Fibroblast of skin of right quadriceps (primary cell): ENCODE measurements around the gene DPYD.

ENCODE experiments used
- DNase-seq: peaks from one replicate; pipeline ENCODE4 v3.0.0-alpha.2; 2013

The DPYD gene

DNA sequence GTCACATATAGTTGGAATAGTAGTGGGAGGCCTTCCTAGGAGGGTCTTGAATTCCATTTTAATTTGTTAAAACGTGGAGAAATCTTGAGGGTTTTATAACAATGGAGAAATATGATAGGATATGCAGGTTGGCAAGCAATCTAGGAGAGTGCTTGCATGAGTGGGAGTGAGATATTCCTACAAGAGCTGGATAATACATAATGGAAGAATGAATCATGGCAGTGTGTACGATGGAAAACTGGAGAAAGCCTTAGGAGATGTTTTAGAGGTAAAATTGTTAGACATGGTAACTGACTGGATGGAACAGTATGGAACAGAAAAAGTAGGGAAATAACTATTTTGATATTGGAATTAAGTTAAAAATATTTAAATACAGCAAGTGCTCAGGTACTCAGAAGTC lies 846.9 kb downstream of the DPYD start:
- no peak for DNase-seq

DNA sequence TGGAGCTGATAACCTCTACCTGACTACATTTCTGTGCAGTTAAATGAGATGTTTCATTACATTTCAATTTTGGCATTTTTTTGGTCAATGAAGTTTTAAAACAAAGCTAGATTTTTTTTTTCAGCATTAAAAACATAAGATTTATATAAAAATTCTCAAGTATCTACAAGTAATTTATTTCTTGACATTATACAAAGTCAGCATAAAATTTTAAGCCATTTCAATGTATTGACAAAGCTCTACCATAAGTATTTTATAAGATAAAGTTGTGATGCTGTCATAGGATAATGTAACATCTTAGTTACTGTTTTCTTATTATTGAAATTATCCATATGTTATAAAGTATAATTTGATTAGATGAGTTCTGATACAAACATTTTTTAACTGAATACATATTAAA lies 847.7 kb downstream of the DPYD start:
- no peak for DNase-seq

DNA sequence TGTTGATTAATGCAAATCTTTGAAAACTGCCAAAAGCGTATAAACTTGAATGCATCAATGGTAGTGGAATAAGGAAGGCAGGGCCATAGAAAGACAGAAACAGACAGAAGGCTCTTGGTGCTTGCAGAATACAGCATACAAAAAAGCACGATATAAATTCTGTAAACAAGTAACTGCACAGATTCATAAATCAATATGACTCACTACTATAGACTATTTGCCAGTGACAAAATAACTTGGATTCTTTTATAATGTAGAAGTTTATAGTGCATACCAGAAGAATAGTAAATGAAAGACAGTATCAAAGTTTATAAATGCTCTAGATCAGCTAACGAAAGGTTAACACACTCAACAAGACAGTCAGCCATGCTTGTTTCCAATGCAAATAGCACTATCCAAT lies 849.7 kb downstream of the DPYD start:
- peak; percentile 52 for DNase-seq

DNA sequence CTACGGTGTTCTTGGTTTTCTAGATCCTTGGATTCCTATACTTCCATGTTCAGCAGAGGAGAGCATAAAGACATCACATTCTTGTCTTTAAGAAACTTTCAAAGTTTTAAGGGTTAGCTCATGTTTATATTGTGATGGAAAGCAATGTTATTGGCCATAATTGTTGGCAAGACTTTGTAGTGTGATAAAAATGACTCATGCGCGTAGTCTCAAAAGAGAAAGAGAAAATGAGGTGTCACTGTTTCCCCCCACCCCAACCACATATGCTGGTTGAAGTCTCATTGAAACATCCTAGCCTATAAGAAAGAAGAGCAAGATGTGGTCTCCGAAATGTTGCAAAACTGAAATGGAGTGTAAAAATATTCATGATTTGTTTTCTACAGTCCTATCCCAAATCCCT lies 850.5 kb downstream of the DPYD start:
- peak; percentile 25 for DNase-seq

DNA sequence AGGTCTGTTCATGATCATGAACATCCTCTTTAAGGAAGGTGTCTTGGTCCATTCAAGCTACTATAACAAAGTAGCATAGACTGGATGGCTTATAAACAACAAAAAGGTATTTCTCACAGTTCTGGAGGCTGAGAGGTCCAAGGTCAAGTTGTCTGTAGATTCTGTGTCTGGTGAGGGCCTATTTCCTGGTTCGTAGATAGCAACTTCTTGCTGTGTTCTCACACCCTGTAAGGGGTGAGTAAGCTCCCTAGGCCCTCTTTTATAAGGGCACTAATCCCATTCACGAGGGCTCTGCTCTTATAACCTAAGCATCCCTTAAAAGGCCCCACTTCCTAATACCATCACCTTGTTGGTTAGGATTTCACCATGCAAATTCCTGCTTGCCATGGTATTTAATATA lies 851.5 kb downstream of the DPYD start:
- no peak for DNase-seq

DNA sequence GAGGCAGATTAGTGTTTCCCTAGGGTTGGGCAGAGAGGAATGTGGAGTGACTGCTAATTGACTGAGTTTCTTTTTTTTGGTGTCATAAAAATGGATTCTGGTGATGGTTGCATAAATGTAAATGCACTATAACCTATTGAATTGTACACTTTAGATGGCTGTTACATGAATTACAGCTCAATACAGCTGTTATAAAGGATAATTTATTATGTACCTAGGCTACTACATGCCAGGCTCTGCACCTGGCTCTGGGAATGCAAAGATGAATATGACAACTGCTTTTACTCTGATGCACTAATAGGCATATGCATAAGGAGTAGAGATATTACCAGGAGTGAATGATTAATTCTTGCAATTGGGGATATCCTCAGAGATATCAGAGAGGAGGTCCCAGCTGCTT lies 854.0 kb downstream of the DPYD start:
- DNase-seq, result peak; percentile 35

DNA sequence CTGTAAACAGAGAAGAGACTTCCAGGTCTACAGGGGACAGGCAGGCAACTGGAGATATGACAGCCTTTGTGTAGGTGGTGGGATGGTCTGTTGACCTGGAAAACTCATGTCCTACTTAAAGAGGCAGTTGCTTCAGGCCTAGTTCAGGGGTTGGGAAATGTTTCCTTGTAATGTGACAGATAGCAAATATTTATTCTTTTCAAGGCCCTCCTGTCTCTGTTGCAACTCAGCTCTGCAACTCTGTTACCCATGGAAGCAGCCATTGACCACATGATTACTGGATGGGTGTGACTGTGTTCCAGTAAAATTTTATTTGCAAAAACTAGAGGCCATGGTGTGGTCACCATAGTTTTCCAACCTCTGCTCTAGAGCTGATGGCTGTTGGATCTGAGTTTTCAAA lies 857.3 kb downstream of the DPYD start:
- DNase-seq, result no peak

DNA sequence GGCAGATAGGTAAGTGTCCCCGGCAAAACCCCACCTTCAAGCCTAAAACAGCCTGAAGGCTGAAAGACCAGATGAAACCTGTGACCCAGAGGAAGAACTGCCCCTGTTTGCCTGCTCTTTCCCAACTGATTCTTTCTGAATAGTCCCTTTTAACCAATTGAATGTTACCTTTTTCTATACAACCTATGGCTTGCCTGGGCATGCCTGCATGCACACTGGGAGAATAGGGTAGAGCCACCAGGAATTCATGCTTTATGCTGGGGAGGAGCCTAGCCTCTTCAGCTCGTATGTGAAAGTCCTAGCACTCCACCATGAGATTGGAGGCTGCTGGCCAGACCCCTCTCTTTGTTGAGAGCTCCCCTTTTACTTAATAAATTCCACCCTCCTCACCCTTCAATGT lies 859.2 kb downstream of the DPYD start:
- DNase-seq, result no peak

DNA sequence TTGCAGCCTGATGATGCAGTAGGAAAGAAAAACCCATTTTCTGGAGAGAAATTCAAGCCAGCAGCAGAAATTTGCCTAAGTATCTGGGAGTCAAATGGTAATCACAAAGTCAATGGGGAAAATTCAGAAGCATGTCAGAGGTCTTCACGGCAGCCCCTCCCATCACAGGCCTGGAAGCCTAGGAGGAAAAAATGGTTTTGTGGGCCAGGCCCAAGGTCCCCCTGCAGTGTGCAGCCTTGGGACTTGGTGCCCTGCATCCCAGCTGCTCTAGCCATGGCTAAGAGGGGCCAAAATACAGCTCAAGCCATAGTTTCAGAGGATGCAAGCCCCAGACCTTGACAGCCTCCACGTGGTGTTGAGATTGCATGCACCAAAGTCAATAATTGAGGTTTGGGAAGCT lies 864.4 kb downstream of the DPYD start:
- DNase-seq, result no peak

DNA sequence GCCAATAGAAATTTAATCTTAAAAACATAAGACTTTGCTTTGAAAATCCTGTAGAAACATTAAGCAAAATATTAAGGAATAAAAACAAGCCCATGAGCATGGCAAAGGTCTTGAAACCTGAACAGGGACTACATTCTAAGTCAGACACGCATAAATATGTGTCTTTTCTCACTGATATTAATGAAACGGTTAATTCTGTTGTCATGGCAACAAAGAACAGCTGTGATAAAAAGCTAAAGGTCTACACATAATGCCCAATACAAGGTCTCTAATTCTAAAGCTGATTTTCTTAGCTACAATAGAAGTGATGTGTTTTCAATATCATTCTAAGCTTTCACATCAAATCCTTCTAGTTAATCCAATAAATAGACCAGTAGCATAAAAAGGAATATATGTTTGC lies 867.6 kb downstream of the DPYD start:
- no peak for DNase-seq

DNA sequence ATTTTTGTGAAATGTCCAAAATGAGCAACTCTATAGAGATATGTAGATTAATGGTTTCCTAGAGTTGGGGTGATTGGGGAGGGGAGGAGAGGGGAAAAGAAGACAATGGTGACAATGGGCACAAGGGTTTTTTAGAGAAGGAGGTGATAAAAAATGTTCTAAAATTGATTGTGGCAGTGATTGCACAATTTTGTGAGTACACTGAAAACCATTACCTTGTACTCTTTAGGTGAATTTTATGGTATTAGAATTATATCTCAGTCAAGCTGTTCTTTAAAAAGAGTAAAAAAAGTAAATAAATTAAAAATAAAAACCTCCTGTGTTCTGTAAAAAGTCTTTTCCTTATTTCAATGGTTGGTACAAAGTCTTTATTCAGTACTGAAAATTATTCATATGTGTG lies 869.0 kb downstream of the DPYD start:
- DNase-seq, result no peak

DNA sequence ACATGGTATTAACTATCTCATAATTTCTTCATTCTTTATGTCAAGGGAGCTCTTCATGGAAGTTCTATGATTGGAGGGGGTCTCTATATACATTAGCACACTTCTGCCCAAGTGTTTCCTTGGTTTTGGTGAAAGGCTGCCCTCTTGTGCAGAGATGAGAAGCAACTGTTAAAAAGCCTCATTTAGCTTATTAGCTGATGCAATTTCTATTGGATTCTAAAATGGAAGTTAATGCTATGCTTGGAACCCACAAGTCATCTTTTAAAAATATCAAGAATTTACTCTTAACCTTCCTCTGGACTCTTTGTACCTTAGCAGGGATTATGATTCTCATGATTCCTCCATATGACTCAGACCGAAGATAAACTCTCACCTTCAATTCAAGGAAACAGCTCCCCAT lies 870.3 kb downstream of the DPYD start:
- peak; percentile 66 for DNase-seq

DNA sequence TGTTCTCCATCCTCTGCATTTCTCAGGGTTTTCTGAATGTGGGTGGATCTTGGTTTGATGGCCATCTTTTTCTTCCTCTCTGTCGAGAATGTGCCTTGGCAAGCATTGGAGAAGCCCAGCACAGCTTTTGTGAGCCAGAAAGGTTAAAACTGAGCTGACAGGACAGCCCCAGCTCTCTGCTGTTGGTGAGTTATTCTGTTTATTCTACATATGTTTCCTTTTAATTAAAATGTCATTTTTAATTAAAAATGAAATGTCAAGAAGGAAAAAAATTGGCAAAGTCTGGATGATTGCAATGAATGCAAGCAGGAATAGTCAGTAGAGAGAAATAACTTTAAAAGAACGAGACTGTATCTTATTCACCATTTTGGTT lies 873.4 kb downstream of the DPYD start:
- DNase-seq, result no peak

DNA sequence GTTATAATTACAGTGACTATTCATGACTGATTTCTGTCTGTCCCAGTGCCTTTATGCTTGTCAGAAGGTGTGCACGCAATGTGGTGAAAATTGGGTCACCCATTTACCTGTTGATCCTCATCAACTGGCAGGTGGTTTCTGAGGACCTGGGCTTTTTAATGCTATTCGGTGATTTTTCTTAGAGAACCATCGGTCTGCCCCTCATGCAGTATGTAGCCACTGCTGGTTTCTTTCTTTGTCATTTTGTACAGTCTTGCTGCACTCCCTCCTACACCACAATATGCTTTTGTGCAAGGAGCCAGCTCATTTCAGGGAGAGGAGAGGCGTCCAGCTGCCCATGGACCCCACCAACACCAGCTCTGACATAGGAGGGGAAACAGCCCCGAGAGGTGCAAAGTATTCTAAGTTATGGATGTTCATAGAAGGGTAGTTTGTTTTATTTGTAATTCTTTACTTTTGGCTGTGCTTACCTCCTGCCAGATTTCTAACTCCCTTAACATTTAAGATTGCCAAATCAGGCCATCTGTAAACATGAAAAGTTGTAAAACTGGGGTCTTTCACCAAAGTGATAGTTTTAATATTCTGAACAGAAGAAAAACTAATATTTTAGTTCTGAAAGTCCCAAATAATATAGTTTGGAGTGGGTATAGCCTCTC lies 873.9 kb downstream of the DPYD start:
- DNase-seq, result no peak

DNA sequence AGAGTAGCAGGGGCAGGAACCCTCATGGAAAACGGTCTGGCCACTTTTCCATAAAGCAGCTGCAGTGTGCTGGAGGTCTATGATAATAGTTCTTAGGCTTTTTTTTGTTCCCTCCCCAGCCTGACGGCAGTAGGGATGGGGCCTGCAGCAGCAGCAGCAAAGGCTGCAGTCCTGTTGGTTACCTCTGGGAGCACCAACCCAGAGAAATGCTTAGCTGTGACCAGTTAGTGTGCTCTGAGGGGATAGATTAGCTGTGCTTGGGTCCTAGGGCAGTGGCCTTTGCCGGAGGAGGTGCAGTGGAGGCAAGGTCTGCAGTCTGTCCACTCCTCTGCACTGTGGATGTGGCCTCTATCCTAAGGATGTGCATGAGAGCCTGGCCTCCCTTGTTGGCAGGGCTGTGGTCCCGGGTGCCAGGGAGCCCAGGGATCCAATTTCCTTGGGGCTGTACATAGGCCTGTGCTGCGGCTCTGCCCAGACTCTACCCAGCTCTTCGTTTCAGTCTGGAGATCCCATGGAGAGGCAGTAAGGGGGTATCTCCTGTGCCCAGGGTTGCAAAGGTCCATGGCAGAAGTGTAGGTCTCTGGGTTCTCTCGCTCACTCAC lies 876.6 kb downstream of the DPYD start:
- no peak for DNase-seq

DNA sequence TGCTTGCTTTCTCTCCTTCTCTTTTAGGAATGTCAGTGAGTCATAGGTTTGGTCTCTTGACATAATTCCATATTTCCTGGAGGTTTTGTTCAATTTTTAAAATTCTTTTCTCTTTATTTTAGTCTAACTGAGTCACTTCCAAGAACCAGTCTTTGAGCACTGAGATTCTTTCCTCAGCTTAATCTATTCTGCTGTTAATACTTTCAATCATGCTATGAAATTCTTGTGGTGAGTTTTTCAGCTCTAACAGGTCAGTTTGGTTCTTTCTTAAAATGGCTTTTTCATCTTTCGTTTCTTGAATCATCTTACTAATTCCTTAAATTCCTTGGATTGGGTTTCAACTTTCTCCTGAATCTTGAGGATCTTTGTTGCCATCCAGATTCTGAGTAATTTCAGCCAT lies 878.3 kb downstream of the DPYD start:
- peak; percentile 78 for DNase-seq

DNA sequence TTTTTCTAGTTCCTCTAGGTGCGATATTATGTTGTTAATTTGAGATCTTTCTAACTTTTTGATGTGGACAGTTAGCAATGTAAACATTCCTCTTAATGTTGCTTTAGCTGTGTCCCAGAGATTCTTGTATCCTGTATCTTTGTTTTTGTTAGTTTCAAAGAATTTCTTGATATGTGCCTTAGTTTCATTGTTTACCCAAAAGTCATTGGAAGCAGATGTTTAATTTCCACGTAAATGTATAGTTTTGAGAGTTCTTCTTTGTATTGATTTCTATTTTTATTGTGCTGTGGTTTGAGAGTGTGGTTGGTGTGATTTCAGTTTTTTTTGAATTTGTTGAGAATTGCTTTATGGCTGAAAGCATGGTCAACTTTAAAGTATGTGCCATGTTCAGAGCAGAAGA lies 879.8 kb downstream of the DPYD start:
- peak; percentile 11 for DNase-seq

DNA sequence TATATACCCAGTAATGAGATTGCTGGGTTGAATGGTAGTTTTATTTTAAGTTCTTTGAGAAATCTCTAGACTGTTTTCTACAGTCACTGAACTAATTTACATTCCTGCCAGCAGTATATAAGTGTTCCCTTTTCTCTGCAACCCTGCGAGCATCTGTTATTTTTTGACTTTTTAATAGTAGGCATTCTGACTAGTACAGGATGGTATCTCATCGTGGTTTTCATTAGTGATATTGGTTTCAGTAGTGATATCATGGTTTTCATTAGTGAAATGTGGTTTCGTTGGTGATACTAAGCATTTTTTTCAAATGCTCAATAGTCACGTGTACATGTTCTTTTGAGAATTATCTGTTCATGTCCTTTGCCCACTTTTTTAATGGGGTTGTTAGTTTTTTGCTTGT lies 882.4 kb downstream of the DPYD start:
- peak; percentile 76 for DNase-seq

DNA sequence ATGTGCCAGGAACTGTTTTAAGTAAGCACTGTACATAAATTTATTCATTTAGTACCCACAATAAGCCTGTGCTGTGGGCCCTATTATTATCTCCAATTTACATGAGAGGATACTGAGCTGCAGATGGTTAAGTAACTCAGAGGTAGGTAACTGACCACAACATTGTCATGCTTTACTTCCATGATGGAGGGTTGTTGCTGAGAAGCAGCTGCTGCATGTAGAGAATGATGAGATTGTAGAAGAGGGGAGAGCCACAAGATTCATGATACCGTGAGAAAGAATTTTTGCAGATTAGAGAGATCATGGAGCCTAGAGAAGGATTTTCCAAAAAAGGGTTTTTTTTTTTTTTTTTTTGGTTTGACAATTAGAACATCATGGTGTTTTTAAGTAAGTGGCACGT lies 886.2 kb downstream of the DPYD start:
- DNase-seq, result no peak

DNA sequence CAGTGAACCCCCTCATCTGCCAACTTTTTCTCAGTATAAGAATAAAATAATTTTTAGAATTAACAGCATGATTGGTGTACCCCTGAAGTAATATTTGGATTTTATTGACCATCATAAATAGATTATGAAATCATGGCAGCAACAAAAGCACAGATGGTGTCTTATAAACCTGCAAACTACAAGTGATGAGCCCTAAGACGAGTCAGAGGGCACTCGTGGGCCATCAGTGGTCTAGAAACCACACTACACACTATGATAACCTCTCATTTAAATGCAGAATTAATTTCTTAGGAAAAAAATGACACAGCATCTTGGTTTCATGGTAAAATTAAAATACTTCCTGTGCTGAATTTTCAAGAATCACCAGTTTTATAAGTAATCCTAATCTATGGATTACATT lies 886.9 kb downstream of the DPYD start:
- no peak for DNase-seq
